ENCODE measurements around the gene TMPO.

Gene TMPO

DNA sequence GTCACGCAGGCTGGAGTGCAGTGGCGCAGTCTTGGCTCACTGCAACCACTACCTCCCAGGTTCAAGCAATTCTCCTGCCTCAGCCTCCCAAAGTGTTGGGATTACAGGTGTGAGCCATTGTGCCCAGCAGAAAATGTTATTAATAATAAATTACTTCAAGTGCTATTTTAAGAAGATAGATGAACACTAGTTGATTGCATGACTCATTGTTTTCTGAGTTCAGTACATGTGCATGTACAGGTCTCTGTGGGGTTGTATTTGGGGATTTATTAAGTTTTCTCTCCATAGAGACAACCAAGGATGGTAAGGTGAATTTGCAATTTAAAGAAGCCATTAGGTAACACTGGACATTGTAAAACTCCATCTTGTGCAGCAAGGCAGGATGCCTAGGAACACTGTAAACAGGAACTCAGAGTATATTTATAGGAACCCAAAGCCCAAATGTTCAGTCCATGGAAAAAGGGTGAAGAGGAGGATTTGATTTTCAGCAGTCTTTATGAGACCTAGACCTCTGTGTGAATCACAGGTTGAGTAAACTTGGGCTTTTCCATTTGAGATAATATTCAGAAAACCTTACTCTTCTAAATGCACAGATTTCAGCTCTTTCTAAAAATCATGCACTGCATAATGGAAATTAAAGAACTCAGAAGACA lies 49.3 kb upstream of the TMPO start:
- POLR2A ChIA-PET: no interaction called here
- TF ChIP-seq, protein P1, sequence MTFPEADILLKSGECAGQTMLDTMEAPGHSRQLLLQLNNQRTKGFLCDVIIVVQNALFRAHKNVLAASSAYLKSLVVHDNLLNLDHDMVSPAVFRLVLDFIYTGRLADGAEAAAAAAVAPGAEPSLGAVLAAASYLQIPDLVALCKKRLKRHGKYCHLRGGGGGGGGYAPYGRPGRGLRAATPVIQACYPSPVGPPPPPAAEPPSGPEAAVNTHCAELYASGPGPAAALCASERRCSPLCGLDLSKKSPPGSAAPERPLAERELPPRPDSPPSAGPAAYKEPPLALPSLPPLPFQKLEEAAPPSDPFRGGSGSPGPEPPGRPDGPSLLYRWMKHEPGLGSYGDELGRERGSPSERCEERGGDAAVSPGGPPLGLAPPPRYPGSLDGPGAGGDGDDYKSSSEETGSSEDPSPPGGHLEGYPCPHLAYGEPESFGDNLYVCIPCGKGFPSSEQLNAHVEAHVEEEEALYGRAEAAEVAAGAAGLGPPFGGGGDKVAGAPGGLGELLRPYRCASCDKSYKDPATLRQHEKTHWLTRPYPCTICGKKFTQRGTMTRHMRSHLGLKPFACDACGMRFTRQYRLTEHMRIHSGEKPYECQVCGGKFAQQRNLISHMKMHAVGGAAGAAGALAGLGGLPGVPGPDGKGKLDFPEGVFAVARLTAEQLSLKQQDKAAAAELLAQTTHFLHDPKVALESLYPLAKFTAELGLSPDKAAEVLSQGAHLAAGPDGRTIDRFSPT (tag by site-specific recombination; IDR thresholded peaks at IDR 0.05): no peak
- TF ChIP-seq SCRT2 (tag by site-specific recombination; IDR thresholded peaks at IDR 0.05): peak; percentile 59; the same call in 1 of the 2 replicates
- Histone ChIP-seq H3K27ac (ENCODE audit: extremely low read depth, low read depth, low read length) (no peak overlapping the region), H3K4me1 (ENCODE audit: control insufficient read depth, insufficient read depth, low read length) (no peaks in the 10 kb centered on the region), H3K9me3 (ENCODE audit: control insufficient read depth, insufficient read depth, low read depth, low read length) (no peaks in the 10 kb centered on the region), H3K4me3 (ENCODE audit: low read depth, low read length) (no peak overlapping the region), H3K36me3 (ENCODE audit: control insufficient read depth in 2 of 2, insufficient read depth in 1 of 2, low read length in 2 of 2) (no peaks in the 10 kb centered on the region; a peak in 1 of 3 replicates)
- CTCF ChIA-PET: interaction anchor here (1.9 kb wide), 1 partner anchor 25 kb away, joined by 4 read pairs; no protein-coding TSS in a partner anchor

DNA sequence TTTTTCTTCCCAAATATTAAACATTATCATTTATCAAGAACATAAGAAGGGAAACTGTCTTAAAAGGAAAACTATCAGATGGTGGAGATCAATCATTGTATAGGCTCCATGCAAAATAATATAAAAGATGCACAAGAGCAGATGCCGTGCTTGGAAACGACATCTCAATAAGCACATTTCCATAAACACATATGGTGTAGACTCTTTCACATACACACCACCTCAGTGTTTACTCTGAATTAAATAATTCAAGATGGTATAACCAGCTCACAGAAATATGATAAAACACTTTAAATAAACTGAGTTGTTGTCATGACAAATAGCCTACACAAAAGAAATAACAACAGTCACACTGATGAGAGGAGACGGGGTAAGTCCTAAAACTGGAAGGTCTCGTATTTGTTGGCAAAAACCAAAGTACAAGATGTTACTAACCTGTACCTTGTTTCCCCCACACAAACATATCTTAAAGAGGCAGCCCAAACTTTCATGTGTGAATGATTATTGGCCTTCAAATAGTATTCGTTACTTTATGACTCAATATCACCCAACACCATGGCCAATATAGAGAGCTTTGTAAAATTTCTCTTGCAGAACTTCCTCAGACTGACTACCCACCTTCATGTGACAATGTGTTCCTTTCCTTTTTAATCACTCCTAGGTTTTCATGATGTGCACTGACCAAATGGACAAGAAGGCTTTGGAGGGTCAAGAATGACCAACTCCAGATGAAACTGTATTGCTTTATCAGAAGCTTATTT lies 48.6 kb upstream of the TMPO start:
- no peak overlapping the region for H3K27ac ChIP-seq (ENCODE audit: extremely low read depth, low read depth, low read length)
- CTCF ChIA-PET: interaction anchor here (1.9 kb wide), 1 partner anchor 25 kb away, joined by 4 read pairs; no protein-coding TSS in a partner anchor
- POLR2A ChIA-PET: interaction anchor here (0.6 kb wide), 1 partner anchor 167 kb away, joined by 3 read pairs; no protein-coding TSS in a partner anchor

DNA sequence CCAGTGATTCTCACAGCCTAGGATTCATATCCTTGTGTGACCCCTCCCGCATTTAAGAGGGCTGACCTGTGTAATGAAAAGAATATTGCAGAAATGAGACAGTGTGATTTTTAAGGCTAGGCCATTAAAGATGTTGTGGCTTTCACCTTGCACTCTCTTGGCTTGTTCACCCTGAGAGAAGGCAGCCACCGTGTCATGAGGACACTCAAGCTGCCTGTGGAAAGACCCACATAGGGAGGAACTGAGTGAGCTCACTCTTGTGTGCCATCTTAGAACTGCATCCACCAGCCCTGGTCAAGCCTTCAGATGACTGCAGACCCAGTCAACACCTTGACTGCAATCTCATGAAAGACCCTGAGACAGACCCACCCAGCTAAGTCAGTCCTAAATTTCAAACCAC lies 46.3 kb upstream of the TMPO start:
- no peak overlapping the region for H3K27ac ChIP-seq (ENCODE audit: extremely low read depth, low read depth, low read length)
- H3K9me3 ChIP-seq (ENCODE audit: control insufficient read depth, insufficient read depth, low read depth, low read length): no peaks in the 10 kb centered on the region
- ChIA-PET POLR2A (no interaction called here), CTCF (interaction anchor here (0.5 to 2.4 kb wide), 3 partner anchors 9 to 37 kb away, joined by 3 to 19 read pairs (median 3); no protein-coding TSS in a partner anchor)
- no peak overlapping the region for H3K4me3 ChIP-seq (ENCODE audit: low read depth, low read length)
- no peaks in the 10 kb centered on the region; a peak in 1 of 3 replicates for H3K36me3 ChIP-seq (ENCODE audit: control insufficient read depth in 2 of 2, insufficient read depth in 1 of 2, low read length in 2 of 2)
- H3K4me1 ChIP-seq (ENCODE audit: control insufficient read depth, insufficient read depth, low read length): no peaks in the 10 kb centered on the region
- TF ChIP-seq GLI2 (tag by site-specific recombination; IDR thresholded peaks at IDR 0.05; ENCODE audit: borderline replicate concordance, low read depth): no peak
- no peak for TF ChIP-seq ZBTB20 (tag by site-specific recombination; IDR thresholded peaks at IDR 0.05)
- no peak for TF ChIP-seq ZNF366 (tag by site-specific recombination; conservative IDR thresholded peaks at IDR 0.05)
- no peak for TF ChIP-seq ZNF335 (tag by site-specific recombination; conservative IDR thresholded peaks at IDR 0.05)
- no peak for TF ChIP-seq ZNF202 (tag by site-specific recombination; IDR thresholded peaks at IDR 0.05; ENCODE audit: borderline replicate concordance)
- no peak for TF ChIP-seq ZNF555 (tag by site-specific recombination; conservative IDR thresholded peaks at IDR 0.05)
- TF ChIP-seq ZNF629 (tag by site-specific recombination; IDR thresholded peaks at IDR 0.05): no peak
- TF ChIP-seq KLF7 (tag by site-specific recombination; IDR thresholded peaks at IDR 0.05; ENCODE audit: borderline replicate concordance): no peak
- TF ChIP-seq ZNF2 (tag by site-specific recombination; IDR thresholded peaks at IDR 0.05): no peak
- no peak for TF ChIP-seq ZNF114 (tag by site-specific recombination; IDR thresholded peaks at IDR 0.05)
- TF ChIP-seq ZNF529 (tag by site-specific recombination; IDR thresholded peaks at IDR 0.05; ENCODE audit: insufficient replicate concordance): no peak
- no peak for TF ChIP-seq KLF10 (tag by site-specific recombination; IDR thresholded peaks at IDR 0.05)
- TF ChIP-seq, protein P2, sequence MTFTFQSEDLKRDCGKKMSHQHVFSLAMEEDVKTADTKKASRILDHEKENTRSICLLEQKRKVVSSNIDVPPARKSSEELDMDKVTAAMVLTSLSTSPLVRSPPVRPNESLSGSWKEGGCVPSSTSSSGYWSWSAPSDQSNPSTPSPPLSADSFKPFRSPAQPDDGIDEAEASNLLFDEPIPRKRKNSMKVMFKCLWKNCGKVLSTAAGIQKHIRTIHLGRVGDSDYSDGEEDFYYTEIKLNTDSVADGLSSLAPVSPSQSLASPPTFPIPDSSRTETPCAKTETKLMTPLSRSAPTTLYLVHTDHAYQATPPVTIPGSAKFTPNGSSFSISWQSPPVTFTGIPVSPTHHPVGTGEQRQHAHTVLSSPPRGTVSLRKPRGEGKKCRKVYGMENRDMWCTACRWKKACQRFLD (tag by site-specific recombination; IDR thresholded peaks at IDR 0.05): no peak

More for the DNA sequence above, 48.6 kb upstream of the TMPO start:
- no peaks in the 10 kb centered on the region for H3K9me3 ChIP-seq (ENCODE audit: control insufficient read depth, insufficient read depth, low read depth, low read length)
- H3K4me3 ChIP-seq (ENCODE audit: low read depth, low read length): no peak overlapping the region
- TF ChIP-seq, protein P3, sequence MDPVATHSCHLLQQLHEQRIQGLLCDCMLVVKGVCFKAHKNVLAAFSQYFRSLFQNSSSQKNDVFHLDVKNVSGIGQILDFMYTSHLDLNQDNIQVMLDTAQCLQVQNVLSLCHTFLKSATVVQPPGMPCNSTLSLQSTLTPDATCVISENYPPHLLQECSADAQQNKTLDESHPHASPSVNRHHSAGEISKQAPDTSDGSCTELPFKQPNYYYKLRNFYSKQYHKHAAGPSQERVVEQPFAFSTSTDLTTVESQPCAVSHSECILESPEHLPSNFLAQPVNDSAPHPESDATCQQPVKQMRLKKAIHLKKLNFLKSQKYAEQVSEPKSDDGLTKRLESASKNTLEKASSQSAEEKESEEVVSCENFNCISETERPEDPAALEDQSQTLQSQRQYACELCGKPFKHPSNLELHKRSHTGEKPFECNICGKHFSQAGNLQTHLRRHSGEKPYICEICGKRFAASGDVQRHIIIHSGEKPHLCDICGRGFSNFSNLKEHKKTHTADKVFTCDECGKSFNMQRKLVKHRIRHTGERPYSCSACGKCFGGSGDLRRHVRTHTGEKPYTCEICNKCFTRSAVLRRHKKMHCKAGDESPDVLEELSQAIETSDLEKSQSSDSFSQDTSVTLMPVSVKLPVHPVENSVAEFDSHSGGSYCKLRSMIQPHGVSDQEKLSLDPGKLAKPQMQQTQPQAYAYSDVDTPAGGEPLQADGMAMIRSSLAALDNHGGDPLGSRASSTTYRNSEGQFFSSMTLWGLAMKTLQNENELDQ (tag by site-specific recombination; IDR thresholded peaks at IDR 0.05; ENCODE audit: low read depth): no peak
- TF ChIP-seq KLF10 (tag by site-specific recombination; IDR thresholded peaks at IDR 0.05) (no peak), ZNF311 (tag by site-specific recombination; IDR thresholded peaks at IDR 0.05; ENCODE audit: borderline replicate concordance) (no peak), ZNF777 (tag by site-specific recombination; IDR thresholded peaks at IDR 0.05; ENCODE audit: borderline replicate concordance) (no peak), ZNF677 (tag by site-specific recombination; IDR thresholded peaks at IDR 0.05) (no peak), ZNF830 (tag by site-specific recombination; IDR thresholded peaks at IDR 0.05; ENCODE audit: low read depth) (no peak), ZNF292 (tag by site-specific recombination; IDR thresholded peaks at IDR 0.05; ENCODE audit: borderline replicate concordance, low read depth) (no peak), ZNF629 (tag by site-specific recombination; IDR thresholded peaks at IDR 0.05) (no peak), SP2 (tag by site-specific recombination; IDR thresholded peaks at IDR 0.05) (no peak), BCL11A (tag by site-specific recombination; IDR thresholded peaks at IDR 0.05; ENCODE audit: low read depth) (no peak), ZNF302 (tag by site-specific recombination; IDR thresholded peaks at IDR 0.05; ENCODE audit: low read depth) (no peak), ZNF19 (tag by site-specific recombination; IDR thresholded peaks at IDR 0.05; ENCODE audit: low read depth) (no peak)
- TF ChIP-seq, protein P4, sequence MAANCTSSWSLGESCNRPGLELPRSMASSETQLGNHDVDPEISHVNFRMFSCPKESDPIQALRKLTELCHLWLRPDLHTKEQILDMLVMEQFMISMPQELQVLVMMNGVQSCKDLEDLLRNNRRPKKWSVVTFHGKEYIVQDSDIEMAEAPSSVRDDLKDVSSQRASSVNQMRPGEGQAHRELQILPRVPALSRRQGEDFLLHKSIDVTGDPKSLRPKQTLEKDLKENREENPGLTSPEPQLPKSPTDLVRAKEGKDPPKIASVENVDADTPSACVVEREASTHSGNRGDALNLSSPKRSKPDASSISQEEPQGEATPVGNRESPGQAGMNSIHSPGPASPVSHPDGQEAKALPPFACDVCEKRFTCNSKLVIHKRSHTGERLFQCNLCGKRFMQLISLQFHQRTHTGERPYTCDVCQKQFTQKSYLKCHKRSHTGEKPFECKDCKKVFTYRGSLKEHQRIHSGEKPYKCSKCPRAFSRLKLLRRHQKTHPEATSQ (tag by site-specific recombination; IDR thresholded peaks at IDR 0.05): no peak
- no peaks in the 10 kb centered on the region; a peak in 1 of 3 replicates for H3K36me3 ChIP-seq (ENCODE audit: control insufficient read depth in 2 of 2, insufficient read depth in 1 of 2, low read length in 2 of 2)
- H3K4me1 ChIP-seq (ENCODE audit: control insufficient read depth, insufficient read depth, low read length): no peaks in the 10 kb centered on the region
